Measurements from ENCODE around the gene SLC9A9. TPM values are rescaled to one million over a fixed set of nuclear protein-coding genes. Genes with fewer than 3 reads are reported as not detected.

SLC9A9 gene
- total RNA-seq, 2 donors from 2014 or later = 29.6 to 60.1 TPM

DNA sequence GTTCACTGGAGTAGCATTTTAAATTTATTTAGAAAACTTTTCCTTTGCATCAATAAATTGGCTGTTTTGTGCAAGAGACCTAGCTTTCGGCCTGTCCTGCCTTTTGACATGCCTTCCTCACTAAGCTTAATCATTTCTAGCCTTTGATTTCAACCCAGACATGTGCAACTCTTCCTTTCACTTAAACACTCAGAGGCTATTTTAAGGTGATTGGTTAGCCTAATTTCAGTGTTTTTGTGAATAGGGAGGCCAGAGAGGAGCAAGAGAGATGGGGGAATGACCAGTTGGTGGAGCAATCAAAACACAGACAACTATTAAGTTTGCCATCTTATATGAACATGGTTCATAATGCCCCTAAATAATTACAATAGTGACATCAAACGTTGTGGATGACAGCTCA, 333.4 kb downstream of the SLC9A9 start:
- TF ChIP-seq, protein P1, sequence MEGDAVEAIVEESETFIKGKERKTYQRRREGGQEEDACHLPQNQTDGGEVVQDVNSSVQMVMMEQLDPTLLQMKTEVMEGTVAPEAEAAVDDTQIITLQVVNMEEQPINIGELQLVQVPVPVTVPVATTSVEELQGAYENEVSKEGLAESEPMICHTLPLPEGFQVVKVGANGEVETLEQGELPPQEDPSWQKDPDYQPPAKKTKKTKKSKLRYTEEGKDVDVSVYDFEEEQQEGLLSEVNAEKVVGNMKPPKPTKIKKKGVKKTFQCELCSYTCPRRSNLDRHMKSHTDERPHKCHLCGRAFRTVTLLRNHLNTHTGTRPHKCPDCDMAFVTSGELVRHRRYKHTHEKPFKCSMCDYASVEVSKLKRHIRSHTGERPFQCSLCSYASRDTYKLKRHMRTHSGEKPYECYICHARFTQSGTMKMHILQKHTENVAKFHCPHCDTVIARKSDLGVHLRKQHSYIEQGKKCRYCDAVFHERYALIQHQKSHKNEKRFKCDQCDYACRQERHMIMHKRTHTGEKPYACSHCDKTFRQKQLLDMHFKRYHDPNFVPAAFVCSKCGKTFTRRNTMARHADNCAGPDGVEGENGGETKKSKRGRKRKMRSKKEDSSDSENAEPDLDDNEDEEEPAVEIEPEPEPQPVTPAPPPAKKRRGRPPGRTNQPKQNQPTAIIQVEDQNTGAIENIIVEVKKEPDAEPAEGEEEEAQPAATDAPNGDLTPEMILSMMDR (IDR thresholded peaks at IDR 0.05) = no peak
- Histone ChIP-seq H3K4me3 (no peak overlapping the region), H3K4me1 (ENCODE audit: control insufficient read depth in 1 of 2, low read depth in 2 of 2) (no peaks in the 10 kb centered on the region), H3K36me3 (no peaks in the 10 kb centered on the region), H3K27me3 (replicated peaks; ENCODE audit: insufficient read depth) (no peaks in the 10 kb centered on the region), H3K27ac (no peak overlapping the region), H3K9me3 (no peaks in the 10 kb centered on the region)
- no peak for ATAC-seq (ENCODE audit: insufficient number of reproducible peaks, low FRiP score, low read depth)
- no peak for DNase-seq (ENCODE audit: low spot score)

DNA sequence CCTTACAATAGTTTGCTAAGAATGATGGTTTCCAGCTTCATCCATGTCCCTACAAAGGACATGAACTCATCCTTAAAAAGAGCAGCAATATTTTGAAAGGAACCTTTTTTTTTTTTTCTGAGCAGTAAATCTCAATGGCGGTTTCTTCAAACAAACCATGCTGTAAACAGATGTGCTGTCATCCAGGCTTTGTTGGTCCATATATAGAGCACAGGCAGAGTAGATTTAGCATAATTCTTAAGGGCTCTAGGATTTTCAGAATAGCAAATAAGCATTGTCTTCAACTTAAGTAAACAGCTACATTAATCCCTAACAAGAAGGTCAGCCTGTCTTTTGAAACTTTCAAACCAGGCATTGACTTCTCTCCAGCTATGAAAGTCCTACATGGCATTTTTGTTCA, 334.2 kb downstream of the SLC9A9 start:
- no peak for ATAC-seq (ENCODE audit: insufficient number of reproducible peaks, low FRiP score, low read depth)

DNA sequence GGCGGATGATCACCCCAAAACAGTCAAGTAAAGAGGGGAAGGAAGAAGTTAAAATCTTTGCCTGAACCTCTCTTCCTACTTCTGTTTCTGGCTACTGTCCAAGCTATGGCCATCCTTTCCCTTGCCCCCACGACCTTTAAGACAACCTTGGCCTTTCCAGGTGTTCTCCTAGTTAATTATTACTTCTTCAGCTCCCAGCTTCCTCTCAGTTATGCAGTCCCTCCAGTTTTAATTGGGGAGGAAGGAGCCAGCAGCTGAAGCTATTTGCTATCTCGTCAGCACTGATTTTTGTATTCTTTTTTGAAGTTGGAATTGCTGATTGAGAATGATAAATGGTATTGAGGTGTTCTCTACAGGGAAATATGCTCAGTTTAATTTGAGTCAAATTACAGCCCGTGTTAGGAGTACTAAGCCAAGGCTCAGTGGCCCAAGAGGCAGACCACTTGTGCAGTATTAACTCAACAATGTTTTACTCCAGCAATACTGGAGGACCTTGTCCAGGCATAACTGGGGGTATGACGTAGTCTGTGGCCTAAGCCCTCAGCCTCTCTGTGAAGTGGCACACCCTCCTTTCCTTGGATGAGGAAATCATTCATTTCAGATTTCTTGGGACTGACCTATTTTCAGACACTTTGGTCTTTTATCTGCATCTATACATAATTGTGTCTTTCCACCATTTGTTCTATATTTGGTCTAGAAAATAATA, 336.9 kb downstream of the SLC9A9 start:
- TF ChIP-seq, protein P1 (IDR thresholded peaks at IDR 0.05) = no peak
- ATAC-seq (ENCODE audit: insufficient number of reproducible peaks, low FRiP score, low read depth) (no peak), DNase-seq (ENCODE audit: low spot score) (no peak)
- no peaks in the 10 kb centered on the region for H3K9me3 ChIP-seq
- H3K4me3 ChIP-seq = no peak overlapping the region
- H3K27me3 ChIP-seq (replicated peaks; ENCODE audit: insufficient read depth) = no peaks in the 10 kb centered on the region
- no peaks in the 10 kb centered on the region for H3K4me1 ChIP-seq (ENCODE audit: control insufficient read depth in 1 of 2, low read depth in 2 of 2)
- no peaks in the 10 kb centered on the region for H3K36me3 ChIP-seq
- H3K27ac ChIP-seq = no peak overlapping the region

More for the DNA sequence above, 334.2 kb downstream of the SLC9A9 start:
- DNase-seq (ENCODE audit: low spot score) = no peak
- Histone ChIP-seq H3K9me3 (no peaks in the 10 kb centered on the region), H3K27me3 (replicated peaks; ENCODE audit: insufficient read depth) (no peaks in the 10 kb centered on the region), H3K36me3 (no peaks in the 10 kb centered on the region), H3K4me1 (ENCODE audit: control insufficient read depth in 1 of 2, low read depth in 2 of 2) (no peaks in the 10 kb centered on the region), H3K27ac (no peak overlapping the region), H3K4me3 (no peak overlapping the region)
- TF ChIP-seq, protein P1 (IDR thresholded peaks at IDR 0.05) = no peak

DNA sequence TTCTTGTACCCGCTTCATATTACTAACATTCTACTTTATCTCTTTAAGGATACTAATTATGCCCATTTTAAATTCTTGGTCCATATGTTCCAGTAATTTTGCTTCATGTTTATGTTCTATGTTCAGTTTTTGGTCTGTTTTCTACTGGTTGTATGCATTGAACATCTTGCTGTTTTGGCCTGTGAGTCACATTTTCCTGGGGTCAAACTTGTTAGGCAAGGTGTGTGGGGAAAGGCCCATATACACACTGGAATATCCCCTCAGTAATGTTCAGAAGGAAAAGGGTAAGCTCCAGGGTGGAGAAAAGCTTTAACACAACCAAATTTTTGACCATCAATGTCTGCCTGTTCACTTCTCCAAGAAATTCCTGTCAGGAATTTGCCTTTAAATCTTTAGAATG, 337.7 kb downstream of the SLC9A9 start:
- DNase-seq (ENCODE audit: low spot score) = no peak
- Histone ChIP-seq H3K4me3 (no peak overlapping the region), H3K4me1 (ENCODE audit: control insufficient read depth in 1 of 2, low read depth in 2 of 2) (no peaks in the 10 kb centered on the region), H3K27ac (no peak overlapping the region), H3K9me3 (no peaks in the 10 kb centered on the region), H3K36me3 (no peaks in the 10 kb centered on the region), H3K27me3 (replicated peaks; ENCODE audit: insufficient read depth) (no peaks in the 10 kb centered on the region)
- TF ChIP-seq, protein P1 (IDR thresholded peaks at IDR 0.05) = no peak
- ATAC-seq (ENCODE audit: insufficient number of reproducible peaks, low FRiP score, low read depth) = no peak

DNA sequence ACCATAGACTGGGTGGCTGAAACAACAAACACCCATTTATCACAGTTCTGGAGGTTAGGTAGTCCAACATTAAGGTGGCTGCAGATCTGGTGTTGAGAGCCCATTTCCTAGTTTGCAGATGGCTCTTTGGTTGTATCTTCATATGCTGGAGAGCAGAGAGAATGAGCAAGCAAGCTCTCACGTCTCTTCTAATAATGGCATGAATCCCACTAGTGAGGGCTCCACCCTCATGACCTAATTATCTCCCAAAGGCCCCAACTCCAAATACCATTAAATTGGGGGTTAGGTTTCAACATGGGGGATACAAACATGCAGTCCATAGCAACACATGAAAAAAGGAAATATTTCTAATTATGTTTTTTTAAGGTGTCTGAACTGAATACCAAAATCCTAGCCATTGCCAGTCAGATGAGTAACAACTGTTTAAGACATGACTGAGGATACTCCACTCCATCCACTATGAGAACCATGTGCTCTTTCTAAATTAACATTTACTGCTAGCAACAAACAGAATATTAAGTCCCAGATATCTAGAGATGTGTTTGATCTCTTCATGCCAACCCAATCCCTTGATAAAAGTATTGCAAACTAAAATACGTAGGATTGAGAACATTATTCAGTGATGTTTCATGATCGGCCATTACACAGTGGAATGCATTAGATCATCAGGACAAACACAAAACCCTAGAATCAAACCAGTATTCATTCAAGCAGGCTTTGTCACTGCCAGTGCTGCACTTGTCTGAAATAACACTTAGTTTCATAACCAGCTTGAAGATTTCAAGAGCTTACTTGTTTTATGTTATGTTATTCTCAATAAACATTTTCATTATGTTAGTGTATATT, 340.3 kb downstream of the SLC9A9 start:
- TF ChIP-seq, protein P1 (IDR thresholded peaks at IDR 0.05) = no peak
- no peaks in the 10 kb centered on the region for H3K4me1 ChIP-seq (ENCODE audit: control insufficient read depth in 1 of 2, low read depth in 2 of 2)
- H3K27me3 ChIP-seq (replicated peaks; ENCODE audit: insufficient read depth) = no peaks in the 10 kb centered on the region
- H3K4me3 ChIP-seq = no peak overlapping the region
- H3K27ac ChIP-seq = no peak overlapping the region
- no peak for DNase-seq (ENCODE audit: low spot score)
- no peaks in the 10 kb centered on the region for H3K36me3 ChIP-seq
- ATAC-seq (ENCODE audit: insufficient number of reproducible peaks, low FRiP score, low read depth) = no peak
- H3K9me3 ChIP-seq = no peaks in the 10 kb centered on the region
